Fibroblast of the aortic adventitia (primary cell): ENCODE measurements around the gene SEZ6L2. TPM values are rescaled to one million over a fixed set of nuclear protein-coding genes. Genes with fewer than 3 reads are reported as not detected.
"Not testable (repeated sequence)": the region's sequence is repeated elsewhere in the genome, so short reads cannot be mapped to it uniquely, and the experiment has no call there.

Source experiments
- DNase-seq: peaks from one replicate; pipeline ENCODE4 v3.0.0-alpha.2; 2010; ENCODE audit warnings: low read depth
- H3K4me3 ChIP-seq: 2 replicates; pipeline ENCODE4 v1.5.1; 2011; ENCODE audit warnings: low read depth, mild to moderate bottlenecking, control low read depth, low read length, moderate library complexity
- total RNA-seq: library from RNA; depleted of rRNA; stranded (reverse); fragments of >200 nt; gene quantifications from 2 replicates; pipeline ENCODE4 v1.2.3, GENCODE V29; 2012; ENCODE audit warnings: low replicate concordance
- TF ChIP-seq, protein P1 (sequence below): IDR thresholded peaks from 2 replicates; pipeline ENCODE4 v1.5.1; 2011; ENCODE audit warnings: mild to moderate bottlenecking, low read length, control low read depth, inconsistent platforms; ENCODE audit not compliant: insufficient read depth

The SEZ6L2 gene
- total RNA-seq, 1 donor = 1.4 TPM

DNA sequence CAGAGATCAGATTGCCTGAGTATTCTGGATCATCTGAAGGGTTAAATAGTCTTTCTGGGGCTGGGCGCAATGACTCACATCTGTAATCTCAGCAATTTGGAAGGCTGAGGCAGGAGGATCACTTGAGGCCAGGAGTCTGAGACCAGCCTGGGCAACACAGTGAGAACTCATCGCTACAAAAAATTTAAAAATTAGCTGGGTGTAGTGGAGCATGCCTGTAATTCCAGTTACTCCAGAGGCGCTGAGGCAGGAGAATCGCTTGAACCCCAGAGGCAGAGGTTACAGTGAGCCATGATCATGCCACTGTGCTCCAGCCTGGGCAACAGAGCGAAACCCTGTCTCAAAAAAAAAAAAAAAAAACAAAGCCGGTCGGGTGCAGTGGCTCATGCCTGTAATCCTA is 63.4 kb downstream of the SEZ6L2 start:
- no peak for DNase-seq
- TF ChIP-seq, protein P1, sequence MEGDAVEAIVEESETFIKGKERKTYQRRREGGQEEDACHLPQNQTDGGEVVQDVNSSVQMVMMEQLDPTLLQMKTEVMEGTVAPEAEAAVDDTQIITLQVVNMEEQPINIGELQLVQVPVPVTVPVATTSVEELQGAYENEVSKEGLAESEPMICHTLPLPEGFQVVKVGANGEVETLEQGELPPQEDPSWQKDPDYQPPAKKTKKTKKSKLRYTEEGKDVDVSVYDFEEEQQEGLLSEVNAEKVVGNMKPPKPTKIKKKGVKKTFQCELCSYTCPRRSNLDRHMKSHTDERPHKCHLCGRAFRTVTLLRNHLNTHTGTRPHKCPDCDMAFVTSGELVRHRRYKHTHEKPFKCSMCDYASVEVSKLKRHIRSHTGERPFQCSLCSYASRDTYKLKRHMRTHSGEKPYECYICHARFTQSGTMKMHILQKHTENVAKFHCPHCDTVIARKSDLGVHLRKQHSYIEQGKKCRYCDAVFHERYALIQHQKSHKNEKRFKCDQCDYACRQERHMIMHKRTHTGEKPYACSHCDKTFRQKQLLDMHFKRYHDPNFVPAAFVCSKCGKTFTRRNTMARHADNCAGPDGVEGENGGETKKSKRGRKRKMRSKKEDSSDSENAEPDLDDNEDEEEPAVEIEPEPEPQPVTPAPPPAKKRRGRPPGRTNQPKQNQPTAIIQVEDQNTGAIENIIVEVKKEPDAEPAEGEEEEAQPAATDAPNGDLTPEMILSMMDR = no peak
- no peak overlapping the region for H3K4me3 ChIP-seq

DNA sequence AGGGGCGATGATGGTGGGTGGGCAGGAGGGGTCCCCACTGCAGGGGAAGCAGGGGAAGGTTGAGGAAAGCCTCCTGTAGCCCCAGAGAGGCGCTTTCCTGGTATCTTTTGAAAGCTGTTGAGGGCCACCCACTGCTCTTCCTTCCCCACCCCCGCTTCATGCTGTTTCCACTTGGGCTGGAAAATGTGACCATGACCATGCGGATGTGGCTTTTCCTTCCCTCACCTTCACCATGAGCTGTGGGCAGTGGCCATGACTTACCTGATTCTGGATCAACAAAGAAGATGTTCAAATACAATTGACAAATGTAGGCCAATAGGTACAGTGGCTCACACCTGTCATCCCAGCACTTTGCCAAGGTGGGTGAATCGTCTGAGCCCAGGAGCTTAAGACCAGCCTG is 65.3 kb downstream of the SEZ6L2 start:
- TF ChIP-seq, protein P1 = no peak
- H3K4me3 ChIP-seq = no peak overlapping the region
- no peak for DNase-seq

DNA sequence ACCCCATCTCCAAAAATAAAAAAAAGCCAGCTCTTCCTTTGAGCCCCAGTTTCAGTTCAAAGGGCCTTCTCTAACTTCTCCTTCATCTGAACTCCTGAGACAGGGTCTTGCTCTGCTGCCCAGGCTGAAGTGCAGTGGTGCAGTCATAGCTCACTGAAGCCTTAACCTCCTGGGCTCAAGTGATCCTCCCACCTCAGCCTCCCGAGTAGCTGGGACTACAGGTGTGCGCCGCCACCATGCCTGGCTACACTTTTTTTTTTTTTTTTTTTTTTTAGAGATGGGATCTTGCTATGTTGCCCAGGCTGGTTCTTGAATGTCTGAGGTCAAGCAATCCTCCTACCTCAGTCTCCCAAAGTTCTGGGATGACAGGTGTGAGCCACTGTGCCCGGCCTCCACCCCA is 66.1 kb downstream of the SEZ6L2 start:
- H3K4me3 ChIP-seq, DNase-seq: not testable (repeated sequence)

DNA sequence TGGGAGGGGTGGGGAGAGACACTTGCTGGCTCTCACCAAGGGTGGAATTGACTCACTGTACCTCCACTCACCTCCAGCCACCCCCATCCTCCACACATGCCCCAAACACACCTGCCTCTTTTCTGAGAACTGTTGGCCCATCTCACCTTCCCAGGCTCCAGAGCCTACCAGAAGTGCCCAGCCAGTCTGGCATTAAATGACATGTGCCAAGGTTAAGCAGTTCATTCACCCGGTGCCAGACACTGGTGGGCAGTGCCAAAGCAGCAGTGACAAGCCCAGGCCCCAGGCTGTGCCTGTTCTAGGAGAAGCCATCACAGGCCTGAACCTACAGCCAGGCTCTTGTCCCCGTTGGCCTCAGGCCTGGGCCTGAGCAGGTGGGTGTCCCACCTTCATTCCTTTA is 67.9 kb downstream of the SEZ6L2 start:
- no peak overlapping the region for H3K4me3 ChIP-seq
- TF ChIP-seq, protein P1 = no peak
- no peak for DNase-seq

DNA sequence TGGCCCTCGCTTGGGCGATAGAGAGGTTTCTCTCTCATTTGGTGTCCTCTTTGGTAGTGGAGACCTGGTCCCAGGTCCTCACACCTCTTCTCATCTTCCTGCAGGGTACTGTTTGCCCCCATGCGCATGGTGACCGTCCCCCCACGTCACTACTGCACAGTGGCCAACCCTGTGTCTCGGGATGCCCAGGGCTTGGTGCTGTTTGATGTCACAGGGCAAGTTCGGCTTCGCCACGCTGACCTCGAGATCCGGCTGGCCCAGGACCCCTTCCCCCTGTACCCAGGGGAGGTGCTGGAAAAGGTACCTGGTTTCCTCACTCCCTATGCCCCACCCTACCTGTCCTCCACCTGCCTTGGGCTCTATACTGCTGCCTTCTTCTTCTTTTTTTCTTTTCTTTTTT is 68.6 kb downstream of the SEZ6L2 start:
- TF ChIP-seq, protein P1 = no peak
- H3K4me3 ChIP-seq = no peak overlapping the region
- no peak for DNase-seq

DNA sequence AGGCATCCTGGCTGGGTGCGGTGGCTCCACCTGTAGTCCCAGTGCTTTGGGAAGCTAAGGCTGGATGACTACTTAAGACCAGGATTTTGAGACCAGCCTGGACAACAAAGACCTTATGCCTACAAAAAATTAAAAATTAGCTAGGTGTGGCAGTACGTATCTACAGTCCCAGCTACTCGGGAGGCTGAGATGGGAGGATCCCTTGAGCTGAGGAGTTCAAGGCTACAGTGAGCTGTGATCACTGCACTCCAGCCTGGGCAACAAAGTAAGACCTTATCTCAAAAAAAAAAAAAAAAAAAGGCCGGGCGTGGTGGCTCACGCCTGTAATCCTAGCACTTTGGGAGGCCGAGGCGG is 73.0 kb downstream of the SEZ6L2 start:
- TF ChIP-seq, protein P1 = no peak
- no peak for DNase-seq
- H3K4me3 ChIP-seq = no peak overlapping the region

DNA sequence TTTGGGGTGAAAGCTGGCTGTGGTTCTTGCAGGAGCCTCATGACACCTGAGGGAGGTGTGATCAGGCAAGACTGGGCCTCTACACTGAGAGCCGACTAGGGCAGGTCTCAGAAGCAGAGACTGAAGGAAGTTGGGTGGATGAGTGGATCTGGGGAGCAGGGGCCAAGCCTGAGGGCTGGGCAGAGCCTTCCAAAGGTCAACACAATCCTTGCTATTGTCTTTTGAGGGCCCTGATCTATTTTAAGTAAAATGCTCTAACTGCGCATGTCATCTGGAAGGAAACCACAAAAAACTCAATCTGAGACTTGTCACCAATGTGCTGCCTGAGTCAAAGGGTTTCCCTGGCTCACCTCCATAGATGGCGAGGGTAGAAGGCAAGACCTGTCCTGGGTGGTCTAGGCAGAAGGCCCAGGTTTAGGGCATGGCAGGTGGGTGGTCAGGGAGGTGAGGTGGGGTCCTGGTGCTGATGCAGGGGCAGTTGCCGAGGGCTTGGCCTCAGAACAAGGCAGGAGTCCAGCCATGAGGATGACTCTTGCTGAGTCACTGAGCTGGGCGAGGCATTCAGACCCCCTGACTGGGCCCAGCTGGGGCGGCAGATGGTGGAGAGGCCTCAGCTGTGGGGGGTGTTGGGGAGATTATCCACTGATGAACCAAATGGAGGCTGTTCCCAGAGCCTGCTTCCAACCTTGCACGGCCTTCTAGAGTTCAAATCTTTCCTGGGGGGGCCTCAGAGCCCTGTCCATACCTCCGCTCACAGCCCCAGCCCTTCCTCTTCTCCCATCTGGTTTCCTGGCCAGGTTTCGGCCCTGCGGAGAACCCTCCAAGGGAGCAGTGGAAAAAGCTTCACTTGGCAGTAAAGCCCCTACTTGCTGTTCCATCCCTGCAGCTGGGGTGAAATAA is 74.0 kb downstream of the SEZ6L2 start:
- TF ChIP-seq, protein P1 = no peak
- peak overlapping the region; percentile 56 for H3K4me3 ChIP-seq
- peak; percentile 93 for DNase-seq
